ENCODE data around the gene KCNT2. TPM values are rescaled to one million over a fixed set of nuclear protein-coding genes. Genes with fewer than 3 reads are reported as not detected.

The KCNT2 gene
- total and polyA plus RNA-seq, 9 of the 15 experiments (the other 6 are each of a cell fraction or from before 2014, with no cell fraction given) = 0.13 to 0.73 (median 0.28) TPM

DNA sequence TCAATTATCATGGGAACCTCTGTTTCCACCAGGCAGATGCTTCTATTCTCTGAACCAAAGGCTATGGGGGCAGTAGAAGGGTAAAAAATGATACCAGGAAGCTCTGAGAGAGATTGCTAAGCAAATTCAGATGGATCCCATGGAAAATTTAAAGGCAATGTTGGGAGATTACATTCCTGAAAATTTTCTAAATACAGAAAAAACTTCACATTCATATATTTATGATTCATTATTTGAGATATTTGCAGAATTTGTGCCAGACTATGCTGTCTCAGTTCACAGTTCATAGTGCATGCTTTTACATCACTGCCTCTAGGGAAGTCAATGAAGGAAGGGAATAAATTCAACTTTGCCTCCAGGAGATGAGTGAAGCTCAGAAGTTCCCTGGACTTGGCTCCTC lies 57.5 kb downstream of the KCNT2 start (continued):
- TF ChIP-seq HDAC8 (tag; IDR thresholded peaks at IDR 0.05) (no peak), KAT8 (IDR thresholded peaks at IDR 0.05; ENCODE audit: low read depth) (no peak), TOE1 (IDR thresholded peaks at IDR 0.05; ENCODE audit: borderline replicate concordance) (no peak), TOE1 (CRISPR knock-in tag; IDR thresholded peaks at IDR 0.05; ENCODE audit: borderline replicate concordance, low read depth) (no peak), SMAD3 (CRISPR knock-in tag; conservative IDR thresholded peaks at IDR 0.05) (no peak), ZNF668 (CRISPR knock-in tag; IDR thresholded peaks at IDR 0.05) (no peak), SIRT6 (IDR thresholded peaks at IDR 0.05; ENCODE audit: low read depth, low read length) (no peak), ZC3H4 (CRISPR knock-in tag; IDR thresholded peaks at IDR 0.05; ENCODE audit: borderline replicate concordance) (no peak), PHB (CRISPR knock-in tag; IDR thresholded peaks at IDR 0.05) (no peak), RBBP5 (IDR thresholded peaks at IDR 0.05; ENCODE audit: borderline replicate concordance, insufficient read depth, low read length, poor library complexity, severe bottlenecking) (no peak)
- TF ChIP-seq, protein P1, sequence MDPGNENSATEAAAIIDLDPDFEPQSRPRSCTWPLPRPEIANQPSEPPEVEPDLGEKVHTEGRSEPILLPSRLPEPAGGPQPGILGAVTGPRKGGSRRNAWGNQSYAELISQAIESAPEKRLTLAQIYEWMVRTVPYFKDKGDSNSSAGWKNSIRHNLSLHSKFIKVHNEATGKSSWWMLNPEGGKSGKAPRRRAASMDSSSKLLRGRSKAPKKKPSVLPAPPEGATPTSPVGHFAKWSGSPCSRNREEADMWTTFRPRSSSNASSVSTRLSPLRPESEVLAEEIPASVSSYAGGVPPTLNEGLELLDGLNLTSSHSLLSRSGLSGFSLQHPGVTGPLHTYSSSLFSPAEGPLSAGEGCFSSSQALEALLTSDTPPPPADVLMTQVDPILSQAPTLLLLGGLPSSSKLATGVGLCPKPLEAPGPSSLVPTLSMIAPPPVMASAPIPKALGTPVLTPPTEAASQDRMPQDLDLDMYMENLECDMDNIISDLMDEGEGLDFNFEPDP (CRISPR knock-in tag; IDR thresholded peaks at IDR 0.05) = no peak
- TF ChIP-seq, protein P2, sequence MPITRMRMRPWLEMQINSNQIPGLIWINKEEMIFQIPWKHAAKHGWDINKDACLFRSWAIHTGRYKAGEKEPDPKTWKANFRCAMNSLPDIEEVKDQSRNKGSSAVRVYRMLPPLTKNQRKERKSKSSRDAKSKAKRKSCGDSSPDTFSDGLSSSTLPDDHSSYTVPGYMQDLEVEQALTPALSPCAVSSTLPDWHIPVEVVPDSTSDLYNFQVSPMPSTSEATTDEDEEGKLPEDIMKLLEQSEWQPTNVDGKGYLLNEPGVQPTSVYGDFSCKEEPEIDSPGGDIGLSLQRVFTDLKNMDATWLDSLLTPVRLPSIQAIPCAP (CRISPR knock-in tag; IDR thresholded peaks at IDR 0.05; ENCODE audit: borderline replicate concordance) = no peak
